Measurements from ENCODE around the gene LCN2. TPM values are rescaled to one million over a fixed set of nuclear protein-coding genes. Genes with fewer than 3 reads are reported as not detected.
A peak's percentile ranks its signal among the peaks of the same experiment; 100 is the strongest.
"Not testable (repeated sequence)": the region's sequence is repeated elsewhere in the genome, so short reads cannot be mapped to it uniquely, and the experiment has no call there.

Gene LCN2
- polyA plus RNA-seq, 1 donor = 0.93 TPM

- peaks cover 11% of the 10 kb centered on the region for H3K9me3 ChIP-seq (ENCODE audit: control insufficient read depth, low read depth, low read length)
- DNase-seq = no peak
- WGBS (ENCODE audit: insufficient coverage, low lambda C conversion rate) = 63% methylated on average over 2 of the region's 29 CpGs
Observed at GRCh38 chr9:128128836-128129590, 20.2 kb upstream of the LCN2 start.

GRCh38 chr9:128129976-128130590 is 19.2 kb upstream of the LCN2 start:
- H3K36me3 ChIP-seq (ENCODE audit: control insufficient read depth, insufficient read depth, low read length); H3K27me3 ChIP-seq (ENCODE audit: control insufficient read depth, insufficient read depth, low read length); H3K4me3 ChIP-seq (ENCODE audit: low read length); H3K27ac ChIP-seq (ENCODE audit: low read length); DNase-seq: not testable (repeated sequence)
- WGBS (ENCODE audit: insufficient coverage, low lambda C conversion rate) = no CpG with 5 or more reads among the region's 12 CpGs
- Histone ChIP-seq H3K9me3 (ENCODE audit: control insufficient read depth, low read depth, low read length) (peaks cover 11% of the 10 kb centered on the region), H3K4me1 (ENCODE audit: control insufficient read depth, insufficient read depth, low read length) (peaks cover 37% of the 10 kb centered on the region)

More at GRCh38 chr9:128128836-128129590, 20.2 kb upstream of the LCN2 start:
- peak overlapping the region; percentile 97 for H3K27ac ChIP-seq (ENCODE audit: low read length)
- H3K4me3 ChIP-seq (ENCODE audit: low read length) = peak overlapping the region; percentile 100
- peaks cover 37% of the 10 kb centered on the region for H3K4me1 ChIP-seq (ENCODE audit: control insufficient read depth, insufficient read depth, low read length)
- H3K36me3 ChIP-seq (ENCODE audit: control insufficient read depth, insufficient read depth, low read length) = peaks cover 18% of the 10 kb centered on the region
- H3K27me3 ChIP-seq (ENCODE audit: control insufficient read depth, insufficient read depth, low read length) = no peaks in the 10 kb centered on the region

DNA sequence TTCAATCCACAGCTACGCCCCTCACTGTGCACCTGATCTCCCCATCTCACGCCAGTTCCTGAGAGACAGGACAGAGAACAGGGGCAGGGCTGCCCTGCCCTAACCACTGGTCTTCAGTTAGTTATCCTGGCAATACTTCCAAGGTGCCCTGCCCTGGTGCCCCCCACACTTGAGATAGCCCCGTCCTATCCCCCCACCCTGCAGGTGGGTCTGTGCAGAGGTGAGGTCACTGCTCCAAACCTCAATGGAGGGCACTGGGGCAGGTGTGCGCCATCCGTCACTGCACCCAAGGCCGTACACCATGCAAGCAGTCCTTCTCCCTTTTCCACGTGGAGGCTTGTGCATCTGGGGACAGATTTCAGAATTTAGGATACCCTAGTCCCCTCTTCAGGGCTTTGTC is 18.6 kb upstream of the LCN2 start:
- H3K4me1 ChIP-seq (ENCODE audit: control insufficient read depth, insufficient read depth, low read length) = peaks cover 36% of the 10 kb centered on the region
- not testable (repeated sequence) for H3K36me3 ChIP-seq (ENCODE audit: control insufficient read depth, insufficient read depth, low read length); DNase-seq; H3K27ac ChIP-seq (ENCODE audit: low read length); H3K4me3 ChIP-seq (ENCODE audit: low read length); H3K27me3 ChIP-seq (ENCODE audit: control insufficient read depth, insufficient read depth, low read length)
- peaks cover 11% of the 10 kb centered on the region for H3K9me3 ChIP-seq (ENCODE audit: control insufficient read depth, low read depth, low read length)
- WGBS (ENCODE audit: insufficient coverage, low lambda C conversion rate) = no CpG with 5 or more reads among the region's 7 CpGs

GRCh38 chr9:128131346-128131745 is 17.9 kb upstream of the LCN2 start:
- H3K36me3 ChIP-seq (ENCODE audit: control insufficient read depth, insufficient read depth, low read length); H3K4me3 ChIP-seq (ENCODE audit: low read length); H3K27me3 ChIP-seq (ENCODE audit: control insufficient read depth, insufficient read depth, low read length); DNase-seq: not testable (repeated sequence)
- Histone ChIP-seq H3K27ac (ENCODE audit: low read length) (peak overlapping the region; percentile 75), H3K9me3 (ENCODE audit: control insufficient read depth, low read depth, low read length) (peaks cover 11% of the 10 kb centered on the region), H3K4me1 (ENCODE audit: control insufficient read depth, insufficient read depth, low read length) (peaks cover 29% of the 10 kb centered on the region)
- WGBS (ENCODE audit: insufficient coverage, low lambda C conversion rate) = no CpG with 5 or more reads among the region's 8 CpGs

GRCh38 chr9:128132139-128132538 is 17.1 kb upstream of the LCN2 start:
- WGBS (ENCODE audit: insufficient coverage, low lambda C conversion rate) = no CpG with 5 or more reads among the region's 8 CpGs
- not testable (repeated sequence) for H3K36me3 ChIP-seq (ENCODE audit: control insufficient read depth, insufficient read depth, low read length); H3K27me3 ChIP-seq (ENCODE audit: control insufficient read depth, insufficient read depth, low read length); H3K4me3 ChIP-seq (ENCODE audit: low read length)
- peaks cover 11% of the 10 kb centered on the region for H3K9me3 ChIP-seq (ENCODE audit: control insufficient read depth, low read depth, low read length)
- peak in 1 of 2 donors; percentile 83 for DNase-seq
- H3K27ac ChIP-seq (ENCODE audit: low read length) = peak overlapping the region; percentile 75
- peaks cover 29% of the 10 kb centered on the region for H3K4me1 ChIP-seq (ENCODE audit: control insufficient read depth, insufficient read depth, low read length)

DNA sequence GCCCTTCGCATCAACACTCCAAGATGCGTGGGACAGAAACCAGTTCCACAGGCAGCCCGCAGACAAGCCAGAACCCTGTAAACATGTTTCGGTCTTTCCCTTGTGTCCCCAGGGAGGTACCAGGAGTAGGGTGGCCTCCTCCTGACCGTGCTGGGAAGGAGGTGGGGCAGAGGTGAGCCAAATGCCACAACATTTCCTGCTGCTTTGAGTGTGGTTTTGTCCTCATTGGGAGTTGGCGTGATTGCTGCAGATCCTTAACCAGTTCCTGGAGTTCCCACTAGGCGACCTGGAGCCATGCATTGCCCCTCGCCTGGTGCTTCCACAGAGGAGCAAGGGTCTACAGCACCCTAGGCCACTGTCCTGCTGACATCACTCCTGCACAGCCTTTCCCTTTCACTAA is 13.7 kb upstream of the LCN2 start:
- H3K27me3 ChIP-seq (ENCODE audit: control insufficient read depth, insufficient read depth, low read length); H3K9me3 ChIP-seq (ENCODE audit: control insufficient read depth, low read depth, low read length); DNase-seq; H3K27ac ChIP-seq (ENCODE audit: low read length); H3K36me3 ChIP-seq (ENCODE audit: control insufficient read depth, insufficient read depth, low read length); H3K4me3 ChIP-seq (ENCODE audit: low read length): not testable (repeated sequence)
- peaks cover 25% of the 10 kb centered on the region for H3K4me1 ChIP-seq (ENCODE audit: control insufficient read depth, insufficient read depth, low read length)
- WGBS (ENCODE audit: insufficient coverage, low lambda C conversion rate) = no CpG with 5 or more reads among the region's 8 CpGs

DNA sequence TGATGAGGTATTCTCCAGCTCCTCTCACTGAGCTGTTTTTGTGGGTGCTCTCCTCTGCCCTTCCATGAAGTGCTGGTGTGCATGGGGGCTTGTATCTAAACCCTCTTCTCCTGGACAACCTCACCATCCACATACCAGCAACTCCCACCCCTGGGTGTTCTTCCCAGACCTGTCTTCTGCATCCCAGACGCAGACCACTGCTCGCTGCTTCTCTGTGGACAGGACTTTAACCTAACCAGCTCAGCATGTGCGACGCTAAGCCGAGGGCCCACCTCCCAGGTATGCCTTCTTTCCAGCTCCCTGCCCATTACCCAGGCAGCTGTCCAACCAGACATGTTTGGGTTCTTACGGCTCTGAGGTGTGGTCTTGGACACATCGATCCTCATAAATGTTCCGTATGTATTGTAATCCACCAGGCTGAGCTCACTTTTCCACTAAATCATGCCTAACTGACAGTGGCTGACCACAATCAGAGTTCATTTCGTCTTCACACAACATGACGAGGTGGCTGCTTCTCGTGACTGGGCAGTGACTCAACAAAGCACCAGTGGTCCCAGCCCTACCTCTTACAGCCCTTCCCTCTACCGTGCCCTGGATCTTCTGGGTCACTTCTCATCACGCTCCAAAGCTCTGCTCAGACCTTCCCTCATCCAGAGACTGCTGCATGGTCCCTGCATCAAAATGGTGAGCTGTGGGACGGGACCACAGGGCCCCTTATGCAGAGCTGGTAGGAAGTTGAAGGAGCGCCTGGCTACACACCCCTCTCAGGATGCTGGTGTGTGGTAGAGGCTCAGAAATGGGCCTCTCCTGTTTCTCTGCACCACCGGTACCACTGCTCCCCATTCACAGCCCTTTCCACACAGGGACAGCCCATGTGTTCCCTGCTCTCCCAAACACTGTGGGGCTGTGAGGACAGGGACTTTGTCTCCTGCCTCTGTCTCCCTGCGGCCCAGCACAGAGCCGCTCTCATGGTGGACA is 12.1 kb upstream of the LCN2 start:
- H3K36me3 ChIP-seq (ENCODE audit: control insufficient read depth, insufficient read depth, low read length) = no peaks in the 10 kb centered on the region
- H3K27me3 ChIP-seq (ENCODE audit: control insufficient read depth, insufficient read depth, low read length) = no peaks in the 10 kb centered on the region
- no peak overlapping the region for H3K4me3 ChIP-seq (ENCODE audit: low read length)
- WGBS (ENCODE audit: insufficient coverage, low lambda C conversion rate) = no CpG with 5 or more reads among the region's 18 CpGs
- H3K4me1 ChIP-seq (ENCODE audit: control insufficient read depth, insufficient read depth, low read length) = peaks cover 15% of the 10 kb centered on the region
- DNase-seq = no peak
- H3K27ac ChIP-seq (ENCODE audit: low read length) = no peak overlapping the region
- H3K9me3 ChIP-seq (ENCODE audit: control insufficient read depth, low read depth, low read length) = no peaks in the 10 kb centered on the region

DNA sequence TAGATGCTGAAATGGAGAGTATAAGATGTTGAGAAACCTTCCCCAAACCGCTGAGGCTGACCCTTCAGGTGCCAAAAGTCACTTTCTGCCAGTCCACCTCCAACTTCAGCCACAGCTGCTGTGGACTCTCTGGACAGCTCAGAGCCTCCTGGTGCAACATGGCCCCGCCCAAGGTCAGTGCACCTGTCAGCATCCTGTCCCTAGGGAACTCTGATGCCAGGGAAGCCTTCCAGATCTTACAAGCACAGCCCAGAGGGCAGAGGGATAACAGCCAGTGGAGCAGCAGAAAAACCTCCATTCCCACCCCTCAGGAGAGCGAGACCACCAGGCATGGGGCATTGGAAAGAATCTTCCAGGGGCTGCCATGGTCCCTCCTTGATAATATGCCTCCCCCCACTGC is 11.3 kb upstream of the LCN2 start:
- DNase-seq = no peak

DNA sequence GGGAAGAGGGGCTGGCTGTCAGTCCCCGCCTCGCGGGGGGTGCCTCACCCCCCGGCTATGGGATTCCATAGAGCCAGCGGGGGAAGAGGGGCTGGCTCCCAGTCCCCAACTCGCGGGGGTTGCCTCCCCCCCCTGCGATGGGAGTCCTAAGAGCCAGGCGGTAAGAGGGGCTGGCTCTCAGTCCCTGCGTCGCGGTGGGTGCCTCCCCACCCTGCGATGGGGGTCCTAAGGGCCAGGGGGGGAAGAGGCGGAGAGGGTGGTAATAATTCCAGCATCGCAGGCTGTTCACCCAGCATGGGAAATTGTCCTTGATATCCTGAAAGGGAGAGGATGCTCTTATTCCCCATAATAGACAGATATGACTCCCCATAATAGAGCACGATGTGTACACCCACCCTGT is 9.6 kb upstream of the LCN2 start:
- Histone ChIP-seq H3K36me3 (ENCODE audit: control insufficient read depth, insufficient read depth, low read length) (no peaks in the 10 kb centered on the region), H3K27ac (ENCODE audit: low read length) (no peak overlapping the region), H3K27me3 (ENCODE audit: control insufficient read depth, insufficient read depth, low read length) (no peaks in the 10 kb centered on the region), H3K4me1 (ENCODE audit: control insufficient read depth, insufficient read depth, low read length) (peaks cover 7% of the 10 kb centered on the region), H3K4me3 (ENCODE audit: low read length) (peak overlapping the region; percentile 33), H3K9me3 (ENCODE audit: control insufficient read depth, low read depth, low read length) (no peaks in the 10 kb centered on the region)
- no peak for DNase-seq
- WGBS (ENCODE audit: insufficient coverage, low lambda C conversion rate) = no CpG with 5 or more reads among the region's 16 CpGs

More for the DNA sequence above, 11.3 kb upstream of the LCN2 start:
- Histone ChIP-seq H3K36me3 (ENCODE audit: control insufficient read depth, insufficient read depth, low read length) (no peaks in the 10 kb centered on the region), H3K9me3 (ENCODE audit: control insufficient read depth, low read depth, low read length) (no peaks in the 10 kb centered on the region), H3K4me3 (ENCODE audit: low read length) (no peak overlapping the region), H3K27me3 (ENCODE audit: control insufficient read depth, insufficient read depth, low read length) (no peaks in the 10 kb centered on the region), H3K27ac (ENCODE audit: low read length) (no peak overlapping the region), H3K4me1 (ENCODE audit: control insufficient read depth, insufficient read depth, low read length) (peaks cover 7% of the 10 kb centered on the region)
- WGBS (ENCODE audit: insufficient coverage, low lambda C conversion rate) = no CpG with 5 or more reads among the region's 3 CpGs

DNA sequence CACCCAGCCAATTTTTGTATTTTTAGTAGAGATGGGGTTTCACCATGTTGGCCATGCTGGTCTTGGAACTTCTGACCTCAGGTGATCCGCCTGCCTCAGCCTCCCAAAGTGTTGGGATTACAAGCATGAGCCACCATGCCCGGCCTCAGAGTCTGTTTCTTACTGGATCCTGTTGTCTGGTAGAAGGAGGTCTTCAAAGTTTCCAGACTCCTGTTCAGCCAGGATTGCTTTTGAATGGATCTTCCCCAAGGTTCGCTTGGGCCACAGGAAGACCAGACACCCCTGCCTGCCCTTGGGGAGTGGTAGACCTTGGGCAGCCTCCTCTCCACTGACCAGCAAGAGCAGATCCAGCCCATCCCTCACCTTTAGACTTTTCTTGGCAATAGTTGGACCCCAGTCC is 7.6 kb upstream of the LCN2 start:
- H3K4me3 ChIP-seq (ENCODE audit: low read length) = no peak overlapping the region
- no peaks in the 10 kb centered on the region for H3K9me3 ChIP-seq (ENCODE audit: control insufficient read depth, low read depth, low read length)
- no peaks in the 10 kb centered on the region for H3K27me3 ChIP-seq (ENCODE audit: control insufficient read depth, insufficient read depth, low read length)
- no peak for DNase-seq
- WGBS (ENCODE audit: insufficient coverage, low lambda C conversion rate) = no CpG with 5 or more reads among the region's 3 CpGs
- H3K36me3 ChIP-seq (ENCODE audit: control insufficient read depth, insufficient read depth, low read length) = no peaks in the 10 kb centered on the region
- peaks cover 18% of the 10 kb centered on the region for H3K4me1 ChIP-seq (ENCODE audit: control insufficient read depth, insufficient read depth, low read length)
- H3K27ac ChIP-seq (ENCODE audit: low read length) = no peak overlapping the region
